GM18498 (cell line): ENCODE data around the gene FCER1G.

Experiments
- ATAC-seq: cut with Tn5 transposase; IDR thresholded peaks from one replicate; pipeline ENCODE4 v1.9.1; 2021; ENCODE audit warnings: mild to moderate bottlenecking, moderate library complexity; ENCODE audit not compliant: unreplicated experiment

Gene FCER1G

DNA sequence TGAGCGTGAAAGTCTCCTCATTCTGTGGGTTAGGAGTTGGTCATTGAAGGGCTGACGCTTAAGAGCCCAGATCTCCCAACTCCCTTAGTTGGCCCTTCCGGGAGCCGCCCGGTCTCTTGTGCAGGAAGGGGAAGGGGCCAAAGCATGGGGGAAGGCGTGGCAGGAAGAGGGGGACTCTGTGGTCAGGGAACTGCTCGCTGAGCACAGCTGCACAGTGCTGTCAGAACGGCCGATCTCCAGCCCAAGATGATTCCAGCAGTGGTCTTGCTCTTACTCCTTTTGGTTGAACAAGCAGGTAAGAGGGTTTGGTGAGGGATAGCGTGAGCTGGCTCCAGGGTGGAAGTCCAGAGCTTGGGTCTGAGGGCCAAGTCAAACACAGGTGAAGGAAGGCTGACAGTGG, at the start of gene FCER1G:
TSS of gene FCER1G (plus strand) at position 220 of the 400 bp plus-strand sequence. CDS start at position 247, 27 bp downstream.
- ATAC-seq: no peak

DNA sequence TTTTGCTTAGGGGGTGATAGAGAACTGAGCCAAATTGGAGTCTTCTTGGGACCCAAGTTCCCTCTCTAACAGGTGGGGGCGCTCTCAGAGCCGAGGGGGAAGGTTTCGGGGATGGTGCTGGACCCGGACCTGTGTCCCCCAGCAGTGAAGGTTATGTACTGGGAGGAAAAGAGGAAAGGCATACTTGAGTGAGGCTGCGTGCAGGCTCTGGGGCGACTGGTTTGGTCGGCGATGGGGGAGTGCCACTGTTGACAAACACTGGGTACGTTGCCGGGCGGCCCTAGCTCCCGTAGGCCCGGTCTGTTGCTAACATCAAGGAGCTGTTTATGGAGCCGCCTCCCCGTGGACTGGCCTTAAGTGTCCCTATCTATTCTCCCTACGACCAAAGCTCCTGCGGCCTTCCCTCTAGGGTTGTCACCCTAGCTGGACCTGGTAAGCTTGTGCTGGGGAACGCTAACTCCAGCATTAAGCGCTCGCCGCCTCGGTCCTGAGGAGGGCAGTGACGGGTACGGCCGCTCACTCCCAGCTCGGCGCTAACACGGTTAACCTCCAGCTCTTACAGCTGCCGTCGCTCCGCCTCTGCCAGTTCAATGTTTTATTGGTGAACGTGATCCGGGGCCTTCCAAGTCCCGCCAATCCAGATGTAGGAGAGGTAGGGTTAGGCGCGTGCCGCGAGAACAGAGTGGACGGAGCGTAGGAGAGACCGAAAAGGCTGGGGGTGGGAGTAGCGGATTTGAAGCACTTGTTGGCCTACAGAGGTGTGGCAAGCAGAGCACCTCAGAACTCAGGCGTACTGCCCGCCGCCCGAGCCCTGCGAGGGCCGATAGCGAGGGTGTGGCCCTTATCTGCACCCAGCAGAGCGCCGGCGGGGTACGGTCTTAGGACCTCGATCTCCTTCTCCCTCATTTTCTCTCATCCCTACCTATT, 49.1 kb upstream of the FCER1G start, which contains the start of gene PPOX:
TSS of gene PPOX (plus strand) at position 685 of the 927 bp plus-strand sequence. CDS start 422 bp downstream, outside the sequence.
- ATAC-seq: peak; percentile 92

DNA sequence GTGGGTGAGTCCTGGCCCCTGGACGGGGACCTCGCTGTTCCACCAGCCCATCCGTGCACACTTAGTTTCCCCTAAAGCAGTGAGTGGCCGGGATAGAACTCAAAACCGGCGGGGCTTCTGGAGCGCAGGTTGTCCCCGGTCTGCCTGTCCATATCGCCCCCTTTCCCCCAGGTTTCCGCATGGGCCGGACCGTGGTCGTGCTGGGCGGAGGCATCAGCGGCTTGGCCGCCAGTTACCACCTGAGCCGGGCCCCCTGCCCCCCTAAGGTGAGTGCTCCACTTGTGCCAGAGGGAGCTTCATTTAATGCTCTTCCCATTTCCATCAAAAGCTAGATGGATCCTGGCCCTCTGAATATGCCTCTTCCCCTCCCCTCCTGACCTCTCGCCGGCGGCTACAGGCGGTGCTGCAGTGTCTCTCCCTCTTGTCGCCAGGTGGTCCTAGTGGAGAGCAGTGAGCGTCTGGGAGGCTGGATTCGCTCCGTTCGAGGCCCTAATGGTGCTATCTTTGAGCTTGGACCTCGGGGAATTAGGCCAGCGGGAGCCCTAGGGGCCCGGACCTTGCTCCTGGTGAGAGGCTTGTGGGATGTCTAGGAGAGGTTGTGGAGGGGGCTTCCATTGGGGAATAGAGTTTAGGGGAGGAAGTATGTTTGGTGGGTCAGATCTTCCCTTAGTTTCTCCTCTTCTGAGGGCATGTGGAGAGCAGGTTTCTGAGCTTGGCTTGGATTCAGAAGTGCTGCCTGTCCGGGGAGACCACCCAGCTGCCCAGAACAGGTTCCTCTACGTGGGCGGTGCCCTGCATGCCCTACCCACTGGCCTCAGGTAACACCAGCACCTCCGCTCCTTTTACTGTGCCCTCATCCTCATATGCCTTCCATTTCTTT, 48.2 kb upstream of the FCER1G start:
- ATAC-seq: no peak

DNA sequence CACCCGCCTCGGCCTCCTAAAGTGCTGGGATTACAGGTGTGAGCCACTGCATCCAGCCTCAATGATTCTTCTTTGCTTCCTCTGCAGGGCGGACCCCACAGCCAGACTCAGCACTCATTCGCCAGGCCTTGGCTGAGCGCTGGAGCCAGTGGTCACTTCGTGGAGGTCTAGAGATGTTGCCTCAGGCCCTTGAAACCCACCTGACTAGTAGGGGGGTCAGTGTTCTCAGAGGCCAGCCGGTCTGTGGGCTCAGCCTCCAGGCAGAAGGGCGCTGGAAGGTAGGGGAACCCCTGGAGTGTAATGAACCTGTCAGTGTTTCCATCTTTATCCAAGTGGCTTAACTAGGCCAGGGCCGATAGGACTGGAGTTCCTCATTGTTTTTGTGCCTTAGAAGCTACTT, 46.2 kb upstream of the FCER1G start:
- ATAC-seq: no peak

DNA sequence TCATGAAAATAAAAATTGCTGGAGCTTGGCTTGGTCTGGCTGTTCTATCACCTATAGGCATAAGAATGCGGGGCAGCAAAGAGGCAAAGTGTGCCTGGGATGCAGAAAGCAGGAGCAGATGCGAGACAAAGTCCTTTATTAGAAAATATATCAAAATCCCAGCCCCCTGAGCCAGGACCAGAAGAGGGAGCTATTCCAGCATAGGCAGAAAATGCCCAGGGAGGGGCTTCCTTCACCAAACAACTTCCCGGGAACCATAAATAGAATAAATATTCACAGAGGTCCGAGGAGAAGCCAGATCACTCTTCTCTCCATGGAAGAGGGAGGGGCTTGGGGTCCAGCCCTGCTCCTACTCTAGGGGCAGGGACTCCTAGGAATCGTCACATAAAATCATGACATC, 43.9 kb upstream of the FCER1G start:
- ATAC-seq: no peak

DNA sequence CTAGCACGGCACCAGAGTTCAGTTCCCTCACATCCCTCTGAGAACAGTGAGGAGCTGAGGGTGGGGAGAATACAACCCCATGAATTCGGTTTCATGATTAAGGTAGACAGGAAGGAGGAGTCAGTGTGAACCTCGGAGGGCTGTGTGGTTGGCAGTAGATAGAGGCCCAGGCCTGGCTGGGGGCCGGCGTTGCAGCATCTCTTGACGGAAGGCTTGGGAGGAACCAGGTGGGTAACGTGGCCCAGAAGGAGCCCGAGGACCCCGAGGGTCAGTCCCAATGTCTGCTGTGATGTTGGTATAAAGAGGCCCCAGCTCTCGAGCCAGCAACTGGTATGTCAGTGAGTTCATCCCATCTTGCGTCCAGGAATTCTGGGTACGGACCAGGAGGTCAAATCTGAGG, 43.4 kb upstream of the FCER1G start:
- no peak for ATAC-seq

DNA sequence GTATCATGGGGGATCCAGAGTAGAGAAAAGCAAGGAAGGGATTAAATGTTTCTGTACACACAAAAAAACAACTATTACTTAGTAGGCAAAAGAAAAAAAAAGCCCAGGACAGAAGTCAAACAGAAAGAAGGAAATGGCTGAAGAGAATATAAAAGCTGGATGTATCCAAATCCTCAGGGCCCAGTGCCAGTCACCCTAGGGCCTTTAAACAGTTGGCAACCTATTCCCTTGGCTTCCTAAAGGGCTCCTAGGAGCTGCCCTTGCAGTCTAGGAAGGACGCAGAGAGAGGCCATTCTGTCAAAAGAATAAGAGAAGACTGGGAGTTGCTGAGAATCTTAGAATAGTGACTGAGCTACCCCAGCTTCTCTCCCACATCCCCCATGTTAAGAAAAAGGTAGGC, 42.7 kb upstream of the FCER1G start:
- no peak for ATAC-seq

DNA sequence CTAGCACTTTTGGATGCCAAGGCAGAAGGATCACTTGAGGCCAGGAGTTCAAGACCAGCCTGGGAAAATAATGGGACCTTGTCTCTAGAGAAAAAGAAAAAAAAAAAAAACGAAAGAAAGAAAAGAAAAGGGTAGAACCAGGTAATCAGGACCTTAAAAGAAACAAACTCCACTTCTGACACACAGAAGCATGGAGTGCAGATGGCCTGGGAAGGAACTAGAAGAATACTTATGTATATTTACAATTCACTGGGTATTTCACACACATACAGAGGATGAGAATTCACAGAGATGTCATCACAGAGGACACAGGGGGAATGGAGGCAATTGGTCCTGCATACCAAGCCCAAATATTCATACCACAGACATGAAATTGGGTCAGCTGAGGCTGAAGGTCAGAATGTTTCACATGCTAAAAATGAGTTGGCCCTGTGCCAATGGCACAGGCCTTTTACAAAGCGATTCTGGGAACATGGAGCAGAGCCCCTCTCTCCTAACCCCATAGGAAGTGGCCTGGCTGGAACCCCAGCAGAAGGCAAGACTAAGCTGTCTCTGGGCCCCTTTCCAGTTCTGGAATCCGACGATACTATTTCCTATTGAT, 42.2 kb upstream of the FCER1G start:
- ATAC-seq: no peak

DNA sequence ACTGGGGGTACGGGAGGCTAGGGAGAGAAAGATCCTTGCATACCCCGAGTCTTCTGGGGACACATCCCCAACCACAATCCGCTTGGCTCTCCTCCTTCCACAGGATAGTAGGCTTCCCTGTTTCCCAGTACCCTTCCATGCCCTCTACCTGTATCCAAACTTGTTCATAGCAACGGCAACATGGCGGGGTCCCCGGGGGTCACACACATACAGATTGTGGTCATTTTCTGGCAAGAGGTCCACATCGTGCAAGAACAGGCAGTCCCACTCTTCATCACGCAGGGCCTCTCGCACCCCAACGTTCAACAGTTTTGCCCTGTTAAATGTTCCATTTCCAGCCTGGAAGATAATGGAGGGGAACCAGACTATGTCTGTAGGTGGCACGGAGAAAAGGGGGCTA, 41.4 kb upstream of the FCER1G start:
- no peak for ATAC-seq

DNA sequence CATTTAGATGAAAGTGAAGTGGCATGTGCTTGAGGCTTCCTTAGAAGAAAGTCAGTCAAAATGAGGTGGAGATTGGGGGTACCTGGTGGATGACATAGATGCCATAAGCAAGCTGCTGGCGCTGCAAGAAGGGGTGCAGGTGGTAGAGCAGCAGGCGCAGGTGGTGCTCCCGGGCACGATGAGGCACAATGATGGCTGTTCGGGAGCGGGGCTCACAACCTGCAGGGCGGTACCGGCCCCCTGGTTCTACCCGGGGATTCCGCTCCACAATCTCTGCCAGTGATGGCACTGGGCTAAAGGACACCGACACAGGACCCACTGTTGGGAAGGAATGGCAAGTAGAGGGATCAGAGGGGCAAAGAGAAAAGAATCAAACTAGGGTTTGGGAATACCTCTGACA, 40.2 kb upstream of the FCER1G start:
- no peak for ATAC-seq

DNA sequence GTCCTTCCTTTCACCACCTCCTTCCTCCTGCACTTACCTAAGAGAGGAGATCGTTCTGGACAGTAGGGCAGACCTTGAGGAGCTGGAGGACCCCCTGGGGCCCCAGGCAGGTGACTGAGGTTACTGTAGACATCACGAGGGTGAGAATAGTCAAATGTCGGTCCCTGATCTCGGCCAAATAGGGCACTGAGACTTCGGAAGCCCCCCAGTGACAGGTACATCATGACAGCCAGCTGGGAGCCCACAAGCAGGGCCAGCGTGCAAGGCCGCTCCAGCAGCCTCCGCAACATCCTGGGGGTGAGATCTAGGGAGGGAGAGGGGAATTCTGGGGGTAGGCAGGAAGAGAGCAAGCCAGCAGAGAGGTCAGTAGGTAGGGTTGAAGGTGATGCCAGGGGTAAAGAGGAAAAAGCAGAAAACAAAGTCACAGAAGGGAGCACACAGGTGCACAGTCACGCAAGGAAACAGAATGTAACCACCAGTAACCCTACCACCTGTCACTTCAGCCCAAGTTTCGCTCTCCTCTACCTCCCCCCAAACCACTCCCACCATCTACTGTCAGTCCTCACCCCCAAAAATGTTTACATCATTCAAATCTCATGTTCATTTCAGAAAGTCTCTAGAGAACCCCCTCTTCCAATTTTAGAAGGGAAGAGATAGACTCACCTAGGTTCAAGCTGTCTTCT, 39.2 kb upstream of the FCER1G start:
- ATAC-seq: no peak

DNA sequence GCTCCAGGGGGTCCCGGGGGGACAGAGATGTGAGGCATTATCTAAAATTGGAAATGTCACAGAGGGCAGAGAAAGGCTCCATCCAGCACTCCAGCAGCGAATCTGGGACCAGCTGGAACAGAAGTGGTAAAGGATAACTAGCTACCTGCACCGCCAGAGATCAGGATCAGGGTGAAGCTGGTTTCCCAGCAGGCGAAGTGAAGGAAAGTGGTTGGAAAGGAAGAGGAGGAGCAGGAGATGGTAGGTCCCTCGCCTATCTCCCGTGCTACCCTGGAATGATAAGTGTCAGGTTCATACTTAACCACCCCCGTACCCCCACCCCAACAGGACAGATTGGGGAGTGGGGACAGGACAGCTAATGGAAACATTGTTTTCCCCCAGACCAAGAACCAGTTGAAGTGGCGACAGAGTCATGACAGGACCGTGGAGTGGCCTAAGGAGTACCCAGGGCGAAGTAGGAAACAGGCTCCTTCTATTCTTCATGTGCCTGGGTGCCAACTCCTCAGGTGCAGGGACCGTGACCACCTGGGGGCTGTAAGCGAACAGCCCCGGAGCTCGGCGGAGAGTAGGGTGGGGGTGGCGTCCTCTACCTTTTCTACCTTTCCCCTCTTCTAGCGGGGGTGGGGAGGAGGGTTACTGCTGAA, 38.5 kb upstream of the FCER1G start:
- no peak for ATAC-seq

DNA sequence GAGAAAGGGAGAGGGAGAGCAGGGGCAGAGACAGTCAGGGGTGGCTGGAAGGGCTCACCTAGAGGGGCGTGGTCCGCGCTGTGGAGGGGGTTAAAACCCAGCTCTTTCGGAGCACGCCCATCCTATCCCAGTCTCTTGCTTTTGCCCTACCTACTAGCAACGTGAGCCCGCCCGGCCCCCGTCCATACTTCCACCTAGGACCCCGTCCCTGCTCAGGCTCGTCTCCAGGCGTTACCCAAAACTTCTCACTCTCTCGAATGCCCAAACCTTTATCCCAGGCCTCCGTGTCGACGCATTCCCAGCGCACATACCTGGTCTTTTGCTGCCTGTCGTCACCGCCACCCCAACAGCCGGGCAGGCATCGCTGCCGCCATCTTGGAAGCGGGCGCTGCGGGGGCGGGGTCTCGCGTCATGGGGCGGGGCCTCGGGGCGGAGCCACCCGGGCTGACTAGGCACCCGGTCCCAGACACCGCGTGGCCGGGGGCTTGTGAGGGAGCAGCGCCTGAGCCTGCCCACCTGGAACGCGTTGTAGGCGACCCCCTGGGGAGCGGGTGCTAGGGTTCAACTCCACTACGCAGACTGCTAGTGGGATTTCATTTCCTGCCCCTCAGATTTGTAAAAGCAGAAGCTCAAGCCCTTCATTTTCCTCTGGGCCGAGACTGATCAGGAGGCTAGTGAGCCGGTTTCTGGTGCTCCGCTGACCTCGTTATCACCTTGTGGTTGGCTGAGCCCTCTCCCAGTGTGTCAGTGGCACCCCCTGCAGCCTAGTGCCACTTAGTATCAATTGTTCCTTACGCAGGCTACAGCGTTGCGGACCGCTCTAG, 37.8 kb upstream of the FCER1G start, which contains the start of gene B4GALT3:
TSS of gene B4GALT3 (minus strand) at position 396 of the 824 bp plus-strand sequence. CDS start 1,447 bp downstream, outside the sequence.
- peak; percentile 82 for ATAC-seq

DNA sequence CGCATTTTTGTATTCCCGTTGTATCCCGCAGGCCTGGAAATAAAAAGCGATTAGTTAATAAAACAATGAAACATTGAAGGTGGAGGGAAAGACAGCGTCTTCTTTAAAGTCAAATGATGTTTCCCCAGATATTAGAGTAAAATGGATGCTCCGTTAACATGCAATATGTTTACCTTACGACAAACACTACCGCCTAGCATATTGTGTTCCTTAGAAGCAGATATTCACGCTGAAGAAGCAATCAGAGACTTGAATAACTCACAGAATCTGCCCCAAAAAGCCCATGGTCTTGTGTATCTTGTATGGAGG, 37.2 kb upstream of the FCER1G start:
- no peak for ATAC-seq

DNA sequence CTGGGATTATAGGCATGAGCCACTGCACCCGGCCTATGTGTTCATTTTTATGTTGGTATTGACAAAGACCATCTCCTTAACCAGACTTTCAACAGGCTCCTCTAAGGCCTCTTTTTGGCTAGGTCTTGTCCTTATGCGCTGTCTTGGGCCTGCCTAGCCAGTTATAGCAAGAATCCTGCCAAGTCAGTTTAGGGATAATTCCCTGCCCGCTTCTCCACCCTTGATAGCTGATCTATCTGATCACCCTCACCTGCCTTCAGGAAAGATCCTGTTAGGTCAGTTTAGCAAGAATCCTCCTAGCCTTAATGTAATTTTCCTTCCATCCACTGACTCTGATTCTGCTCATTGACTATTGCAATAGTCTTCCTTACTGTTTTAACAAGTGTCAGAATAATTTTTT, 35.4 kb upstream of the FCER1G start:
- ATAC-seq: no peak

DNA sequence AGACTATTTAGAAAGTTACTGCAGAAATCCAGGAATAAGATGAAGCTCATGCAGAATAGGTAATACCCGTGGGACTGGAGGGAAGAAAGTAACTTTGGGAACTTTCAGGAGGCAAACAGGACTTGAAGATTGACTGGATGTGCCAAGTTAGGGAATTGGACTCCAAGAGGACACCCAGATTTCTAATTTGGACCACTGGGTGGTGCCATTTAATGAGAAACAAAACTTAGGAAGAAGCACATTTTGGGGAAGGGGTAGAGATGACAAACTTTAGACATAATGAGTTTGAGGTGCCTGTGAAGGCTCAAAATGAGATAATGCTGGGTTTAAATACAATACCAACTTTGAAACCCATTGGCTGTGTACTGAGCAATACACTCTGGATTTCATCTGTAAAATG, 34.5 kb upstream of the FCER1G start:
- ATAC-seq: no peak

DNA sequence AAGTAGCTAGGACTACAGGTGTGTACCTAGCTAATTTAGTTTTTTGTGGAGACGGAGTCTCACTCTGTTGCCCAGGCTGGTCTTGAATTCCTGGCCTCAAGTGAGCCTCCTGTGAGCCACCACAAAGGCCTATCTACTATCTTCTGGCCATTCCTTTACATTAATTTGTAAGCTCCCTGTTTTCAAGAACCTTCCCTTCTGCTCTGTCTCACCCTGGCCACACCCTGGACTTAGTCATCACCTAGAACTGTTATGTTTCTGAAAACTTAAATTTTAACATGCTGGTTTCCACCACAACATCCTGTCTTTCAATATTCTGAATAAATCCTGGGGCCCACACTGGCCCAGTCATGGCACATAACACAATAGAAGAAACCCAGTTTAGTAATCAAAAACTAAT, 32.9 kb upstream of the FCER1G start:
- peak; percentile 44 for ATAC-seq

DNA sequence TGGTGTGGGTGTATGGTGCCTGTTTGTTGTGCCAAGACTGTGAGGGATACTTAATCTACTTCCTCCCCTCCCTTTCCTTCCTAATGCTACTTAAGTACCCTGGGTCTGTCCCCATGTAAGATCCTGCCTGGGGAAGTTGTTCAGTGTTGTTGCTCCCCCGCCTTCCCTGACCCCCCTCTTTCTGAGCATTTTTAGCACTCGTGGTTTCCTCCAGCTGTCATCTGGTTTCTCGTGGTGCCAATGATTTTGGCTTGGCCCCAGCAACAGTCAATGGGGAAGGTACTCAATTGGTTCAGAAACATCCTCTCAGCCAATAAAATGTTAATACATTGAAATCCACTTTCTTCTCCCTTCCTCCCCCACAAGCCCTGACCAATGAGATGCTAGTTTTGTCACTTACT, 29.8 kb upstream of the FCER1G start:
- peak; percentile 64 for ATAC-seq

DNA sequence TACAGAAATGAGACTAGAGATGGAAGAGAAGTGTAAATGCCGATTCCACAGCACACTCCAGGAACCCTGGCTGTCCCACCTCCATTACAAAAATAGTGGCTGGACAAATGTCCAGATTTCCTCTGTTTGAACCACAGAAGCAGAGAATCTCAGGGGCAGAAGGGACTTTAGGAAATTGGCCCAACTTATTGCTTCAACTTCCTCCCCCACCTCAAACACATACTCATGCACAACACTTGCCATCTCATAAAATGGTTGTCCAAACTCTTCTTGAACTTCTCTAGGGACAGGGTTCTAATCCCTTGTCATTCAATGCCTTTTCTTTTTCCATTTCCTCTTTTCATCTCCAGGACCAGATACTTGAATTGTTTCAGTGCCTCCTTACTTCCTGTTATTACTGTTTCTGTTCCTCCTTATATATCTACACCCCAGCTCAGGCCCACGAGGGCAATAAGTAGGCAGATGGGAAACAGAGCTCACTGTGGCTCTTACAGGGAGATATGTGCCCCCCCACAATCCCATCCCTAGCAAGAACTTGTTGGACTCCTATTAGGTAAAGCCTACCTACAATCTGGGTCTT, 29.3 kb upstream of the FCER1G start:
- peak; percentile 28 for ATAC-seq
